NCI-H2227 (cell line): Measurements from ENCODE around the gene HAP1.

Experiments used
- DNase-seq: peaks from one replicate; lab custom pipeline; 2025; ENCODE audit not compliant: unreplicated experiment; lab: John Stamatoyannopoulos, UW

Gene HAP1

GRCh38 chr17:41763327-41763726, 28.9 kb upstream of the HAP1 start:
- DNase-seq: no peak

- no peak for DNase-seq
Measured at GRCh38 chr17:41762841-41763240, 28.4 kb upstream of the HAP1 start.

- DNase-seq: no peak
Measured at GRCh38 chr17:41762391-41762790, 27.9 kb upstream of the HAP1 start.

- DNase-seq: no peak
Measured at GRCh38 chr17:41760878-41761277, 26.4 kb upstream of the HAP1 start.

GRCh38 chr17:41758601-41759000, 24.2 kb upstream of the HAP1 start:
- no peak for DNase-seq

- no peak for DNase-seq
Measured at GRCh38 chr17:41754066-41754465, 19.6 kb upstream of the HAP1 start.

GRCh38 chr17:41751288-41751687, 16.8 kb upstream of the HAP1 start:
- no peak for DNase-seq

- no peak for DNase-seq
Measured at GRCh38 chr17:41750862-41751261, 16.4 kb upstream of the HAP1 start.

- DNase-seq: no peak
Measured at GRCh38 chr17:41748275-41748674, 13.8 kb upstream of the HAP1 start.

- no peak for DNase-seq
Measured at GRCh38 chr17:41741709-41742108, 7.3 kb upstream of the HAP1 start.

- DNase-seq: no peak
Measured at GRCh38 chr17:41740506-41740905, 6.1 kb upstream of the HAP1 start.

- no peak for DNase-seq
Measured at GRCh38 chr17:41739661-41740352, 5.4 kb upstream of the HAP1 start.

- no peak for DNase-seq
Measured at GRCh38 chr17:41738801-41739112, 4.3 kb upstream of the HAP1 start.

- DNase-seq: peak; percentile 89
Measured at GRCh38 chr17:41738077-41738800, 3.8 kb upstream of the HAP1 start.

GRCh38 chr17:41737680-41738023, 3.2 kb upstream of the HAP1 start:
- no peak for DNase-seq

- no peak for DNase-seq
Measured at GRCh38 chr17:41736983-41737679, 2.7 kb upstream of the HAP1 start.

GRCh38 chr17:41735744-41736143, 1.3 kb upstream of the HAP1 start:
- no peak for DNase-seq

GRCh38 chr17:41734949-41735313, 488 bp upstream of the HAP1 start:
- no peak for DNase-seq

GRCh38 chr17:41733348-41734138, 900 bp downstream of the HAP1 start:
- no peak for DNase-seq

- DNase-seq: no peak
Measured at GRCh38 chr17:41731836-41732235, 2.6 kb downstream of the HAP1 start.

GRCh38 chr17:41730479-41730878, 4.0 kb downstream of the HAP1 start:
- no peak for DNase-seq

- no peak for DNase-seq
Measured at GRCh38 chr17:41728056-41728455, 6.4 kb downstream of the HAP1 start.
